ENCODE measurements around the gene CLCN5.

Gene CLCN5

GRCh38 chrX:50093625-50094024 lies 171.2 kb downstream of the CLCN5 start:
- DNase-seq: no peak

GRCh38 chrX:50097071-50097470 lies 174.7 kb downstream of the CLCN5 start:
- no peak for DNase-seq

- DNase-seq: no peak
Observed at GRCh38 chrX:50098241-50098640, 175.8 kb downstream of the CLCN5 start.

GRCh38 chrX:50098749-50099148 lies 176.4 kb downstream of the CLCN5 start:
- DNase-seq: no peak

GRCh38 chrX:50099331-50099730 lies 176.9 kb downstream of the CLCN5 start:
- DNase-seq: no peak

DNA sequence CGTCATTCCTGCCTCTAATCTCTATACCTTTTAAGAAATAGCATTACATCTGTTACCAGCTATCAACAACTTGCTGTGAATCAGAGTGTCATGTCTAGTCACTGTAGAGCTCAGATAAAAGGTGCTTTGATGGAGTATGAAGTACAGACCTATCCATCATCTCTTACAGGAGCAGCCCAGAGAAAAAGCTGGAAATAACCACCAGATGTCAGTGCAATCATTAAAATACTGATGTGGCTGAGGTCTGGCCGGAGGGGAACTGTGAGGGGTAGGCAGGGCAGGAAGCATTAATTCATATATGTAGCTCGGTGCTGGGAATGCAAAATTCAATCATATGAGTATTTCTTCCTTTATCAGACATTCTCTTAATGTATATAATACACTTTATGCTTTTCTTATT lies 177.8 kb downstream of the CLCN5 start:
- peak; percentile 42 for DNase-seq

- DNase-seq: no peak
Observed at GRCh38 chrX:50103176-50103575, 180.8 kb downstream of the CLCN5 start.

GRCh38 chrX:50103866-50104566 lies 181.6 kb downstream of the CLCN5 start:
- DNase-seq: no peak

DNA sequence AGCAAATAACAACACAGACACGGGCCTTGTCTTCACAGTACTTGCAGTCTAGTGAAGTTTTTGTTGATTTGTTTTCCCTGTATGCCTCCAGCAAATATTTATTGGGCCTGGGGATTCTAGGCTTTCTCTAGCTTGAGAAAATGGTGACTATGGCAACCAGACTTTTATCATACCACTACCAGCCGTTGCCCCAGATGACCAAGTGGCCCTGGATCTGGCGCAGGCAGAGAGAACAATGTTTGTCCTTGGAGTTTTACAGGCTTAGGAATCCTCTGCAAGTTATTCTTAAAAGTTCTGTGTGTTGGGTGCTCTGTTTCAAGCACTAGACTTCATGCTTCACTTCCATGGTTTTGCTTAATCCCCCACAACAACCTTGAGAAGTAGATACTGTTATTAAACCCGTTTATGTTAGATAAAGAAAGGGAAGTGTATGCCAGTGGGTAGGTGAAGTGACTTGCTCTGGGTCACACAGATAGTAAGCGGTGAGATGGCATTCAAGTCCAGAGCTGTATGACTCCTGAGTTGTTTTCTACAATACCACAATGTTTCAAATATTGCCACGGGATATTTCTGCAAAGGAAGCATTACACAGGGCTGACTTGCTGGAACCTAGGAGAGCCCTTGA lies 183.8 kb downstream of the CLCN5 start:
- no peak for DNase-seq

GRCh38 chrX:50107470-50107869 lies 185.1 kb downstream of the CLCN5 start:
- DNase-seq: no peak

GRCh38 chrX:50108264-50108663 lies 185.9 kb downstream of the CLCN5 start:
- no peak for DNase-seq

DNA sequence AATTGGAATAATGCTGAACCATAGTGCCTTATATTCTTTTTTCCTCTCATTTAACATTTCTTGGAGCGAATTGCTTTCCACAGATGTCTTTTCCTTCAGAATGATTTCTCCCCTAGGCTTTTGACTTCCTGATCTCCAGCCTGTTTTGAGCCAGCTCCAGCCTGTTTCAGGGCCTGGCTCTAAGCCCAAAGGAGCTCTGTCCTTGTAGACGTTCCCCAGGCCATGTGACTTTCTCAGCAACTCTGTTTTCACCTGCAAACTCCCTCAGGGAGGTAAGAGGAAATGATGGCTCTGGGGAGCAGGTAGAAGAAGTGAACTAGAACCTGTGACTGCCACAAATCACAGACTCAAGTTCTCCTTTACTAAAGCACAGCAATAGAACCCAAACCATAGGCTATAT lies 189.3 kb downstream of the CLCN5 start:
- DNase-seq: no peak

- no peak for DNase-seq
Observed at GRCh38 chrX:50114113-50114512, 191.7 kb downstream of the CLCN5 start.

GRCh38 chrX:50115973-50116372 lies 193.6 kb downstream of the CLCN5 start:
- no peak for DNase-seq

GRCh38 chrX:50117476-50117875 lies 195.1 kb downstream of the CLCN5 start:
- DNase-seq: no peak

DNA sequence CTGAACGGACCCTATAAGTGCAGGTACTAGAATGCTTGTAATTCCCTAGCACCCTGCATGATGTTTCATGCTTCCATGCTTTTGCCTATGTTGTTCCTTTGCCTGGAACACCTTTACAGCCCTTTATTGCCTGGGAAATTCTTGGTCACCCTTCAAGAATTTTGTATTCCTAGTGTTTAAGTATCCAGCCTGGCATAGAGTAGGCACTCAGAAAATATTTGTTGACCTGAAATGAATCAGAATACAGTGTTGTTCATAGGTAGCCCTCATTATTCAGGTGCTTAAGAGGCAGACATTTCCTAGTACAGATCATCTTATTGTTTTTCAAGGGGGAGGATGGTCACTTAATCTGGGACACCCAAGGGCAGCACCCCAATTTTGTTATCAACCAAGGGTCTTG lies 203.1 kb downstream of the CLCN5 start:
- no peak for DNase-seq

DNA sequence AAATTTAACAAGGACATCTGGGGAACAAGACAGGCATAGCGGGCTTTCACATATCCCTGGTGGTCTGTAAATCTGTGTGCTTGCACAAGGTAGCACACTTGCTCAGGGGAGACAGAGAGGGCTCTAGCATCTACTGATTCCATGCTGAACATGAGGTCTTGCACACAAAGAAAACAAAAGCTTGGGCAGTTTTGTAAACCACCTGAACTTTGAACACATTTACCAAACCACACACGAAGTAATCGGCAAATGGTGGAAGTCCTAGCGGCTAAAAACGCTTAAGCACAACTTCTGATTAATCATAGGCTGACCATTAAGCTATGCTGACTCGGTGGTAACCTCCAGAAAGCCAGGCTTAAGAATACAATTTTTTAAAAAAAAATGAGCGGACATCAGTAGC lies 225.6 kb downstream of the CLCN5 start:
- DNase-seq: no peak

Measured in NCI-H2227 treated with DMSO at 0.1 percent for 48 hours (cell line).